ENCODE results near the gene TSPAN14. TPM values are rescaled to one million over a fixed set of nuclear protein-coding genes. Genes with fewer than 3 reads are reported as not detected.

Gene TSPAN14
- total RNA-seq, 2 donors from 2014 or later, result 121 to 123 TPM

GRCh38 chr10:80571352-80571751 is 117.2 kb downstream of the TSPAN14 start:
- no peaks in the 10 kb centered on the region for H3K27me3 Mint-ChIP-seq (ENCODE audit: insufficient read depth)
- DNase-seq, result no peak
- no peaks in the 10 kb centered on the region for H3K36me3 ChIP-seq (ENCODE audit: control insufficient read depth, insufficient read depth, low read length)
- H3K4me1 Mint-ChIP-seq, result no peaks in the 10 kb centered on the region
- TF ChIP-seq CTCF (conservative IDR thresholded peaks at IDR 0.05), result no peak
- no peaks in the 10 kb centered on the region for H3K4me1 ChIP-seq (ENCODE audit: control insufficient read depth, insufficient read depth, low read length)
- H3K9ac ChIP-seq (ENCODE audit: extremely low read depth, low read length, poor library complexity, severe bottlenecking), result no peak overlapping the region
- H3K4me3 ChIP-seq (ENCODE audit: low read length), result no peak overlapping the region
- H3K27me3 ChIP-seq (ENCODE audit: control insufficient read depth, insufficient read depth, low read length, poor library complexity, severe bottlenecking), result no peaks in the 10 kb centered on the region
- H3K36me3 Mint-ChIP-seq (ENCODE audit: low read depth), result no peaks in the 10 kb centered on the region
- H3K27ac Mint-ChIP-seq, result no peak overlapping the region
- no peak overlapping the region for H3K27ac ChIP-seq (ENCODE audit: low read depth, low read length)
- WGBS, 2 experiments (ENCODE audit: insufficient coverage in 1 of 2, insufficient read length in 1 of 2), result 97% methylated on average over 9 of the region's 9 CpGs; no CpG with 5 or more reads in 1 of the 2 experiments
- H3K9me3 ChIP-seq (ENCODE audit: control insufficient read depth, low read length), result no peaks in the 10 kb centered on the region
- H3K9me3 Mint-ChIP-seq, result peaks cover 3% of the 10 kb centered on the region
- no peak overlapping the region for H3K4me3 Mint-ChIP-seq

GRCh38 chr10:80579181-80579763 is 125.2 kb downstream of the TSPAN14 start:
- no peaks in the 10 kb centered on the region for H3K4me1 Mint-ChIP-seq
- H3K27me3 Mint-ChIP-seq (ENCODE audit: insufficient read depth), result no peaks in the 10 kb centered on the region
- 65 to 68% methylated on average over 3 to 5 of the region's 5 CpGs for WGBS, 2 experiments (ENCODE audit: insufficient coverage in 1 of 2, insufficient read length in 1 of 2)
- peaks cover 3% of the 10 kb centered on the region for H3K9me3 Mint-ChIP-seq
- no peak overlapping the region for H3K27ac Mint-ChIP-seq
- no peak for DNase-seq
- no peaks in the 10 kb centered on the region for H3K4me1 ChIP-seq (ENCODE audit: control insufficient read depth, insufficient read depth, low read length)
- no peak overlapping the region for H3K9ac ChIP-seq (ENCODE audit: extremely low read depth, low read length, poor library complexity, severe bottlenecking)
- H3K36me3 Mint-ChIP-seq (ENCODE audit: low read depth), result no peaks in the 10 kb centered on the region
- H3K9me3 ChIP-seq (ENCODE audit: control insufficient read depth, low read length), result no peaks in the 10 kb centered on the region
- H3K4me3 ChIP-seq (ENCODE audit: low read length), result no peak overlapping the region
- H3K27ac ChIP-seq (ENCODE audit: low read depth, low read length), result no peak overlapping the region
- no peak overlapping the region for H3K4me3 Mint-ChIP-seq
- H3K36me3 ChIP-seq (ENCODE audit: control insufficient read depth, insufficient read depth, low read length), result no peaks in the 10 kb centered on the region
- TF ChIP-seq CTCF (conservative IDR thresholded peaks at IDR 0.05), result no peak
- no peaks in the 10 kb centered on the region for H3K27me3 ChIP-seq (ENCODE audit: control insufficient read depth, insufficient read depth, low read length, poor library complexity, severe bottlenecking)

- H3K36me3 Mint-ChIP-seq (ENCODE audit: low read depth), result no peaks in the 10 kb centered on the region
- H3K4me1 Mint-ChIP-seq, result no peaks in the 10 kb centered on the region
- DNase-seq, result no peak
- 91 to 100% methylated on average over 3 to 5 of the region's 5 CpGs for WGBS, 2 experiments (ENCODE audit: insufficient coverage in 1 of 2, insufficient read length in 1 of 2)
- Histone ChIP-seq H3K4me3 (ENCODE audit: low read length) (no peak overlapping the region), H3K27me3 (ENCODE audit: control insufficient read depth, insufficient read depth, low read length, poor library complexity, severe bottlenecking) (no peaks in the 10 kb centered on the region), H3K4me1 (ENCODE audit: control insufficient read depth, insufficient read depth, low read length) (no peaks in the 10 kb centered on the region), H3K9ac (ENCODE audit: extremely low read depth, low read length, poor library complexity, severe bottlenecking) (no peak overlapping the region), H3K9me3 (ENCODE audit: control insufficient read depth, low read length) (no peaks in the 10 kb centered on the region), H3K27ac (ENCODE audit: low read depth, low read length) (no peak overlapping the region), H3K36me3 (ENCODE audit: control insufficient read depth, insufficient read depth, low read length) (no peaks in the 10 kb centered on the region)
- no peak for TF ChIP-seq CTCF (conservative IDR thresholded peaks at IDR 0.05)
- peaks cover 3% of the 10 kb centered on the region for H3K9me3 Mint-ChIP-seq
- H3K27ac Mint-ChIP-seq, result no peak overlapping the region
- H3K27me3 Mint-ChIP-seq (ENCODE audit: insufficient read depth), result no peaks in the 10 kb centered on the region
- no peak overlapping the region for H3K4me3 Mint-ChIP-seq
Measured at GRCh38 chr10:80579849-80580637, 125.9 kb downstream of the TSPAN14 start.
